ENCODE measurements around the gene NAPSA.

GRCh38 chr19:50380137-50380536, 14.7 kb upstream of the NAPSA start:
- TF ChIP-seq HDGF (IDR thresholded peaks at IDR 0.05; ENCODE audit: borderline replicate concordance), result no peak
- no peak for TF ChIP-seq FOXA1 (IDR thresholded peaks at IDR 0.05)
- TF ChIP-seq NFRKB (IDR thresholded peaks at IDR 0.05), result no peak
- no peak for TF ChIP-seq LEF1 (IDR thresholded peaks at IDR 0.05; ENCODE audit: borderline replicate concordance)

Data from HEK293T (cell line).